Erythroblast (primary cell): ENCODE data around the gene ZFYVE28.

Experiments used
- GATA1 ChIP-seq: IDR thresholded peaks from 2 replicates; pipeline ENCODE4 v1.6.1; 2011; ENCODE audit warnings: low read depth, mild to moderate bottlenecking, control low read depth, low read length, moderate library complexity
- POLR2A ChIP-seq: IDR thresholded peaks from 2 replicates; pipeline ENCODE4 v1.6.1; 2011; ENCODE audit warnings: mild to moderate bottlenecking, low read length

- no peak for TF ChIP-seq POLR2A
- TF ChIP-seq GATA1: no peak
Measured at GRCh38 chr4:2321279-2322196, 96.9 kb downstream of the ZFYVE28 start.
